K562 (cell line): Measurements from ENCODE around the gene MRPS5. TPM values are rescaled to one million over a fixed set of nuclear protein-coding genes. Genes with fewer than 3 reads are reported as not detected.

Experiments
- ATAC-seq: fragments of 200-7000 bp; cut with Tn5 transposase; 3 replicates; pipeline ENCODE4 v1.9.1; 2020; ENCODE audit warnings: moderate library complexity
- BruUV-seq: library from RNA; stranded (reverse); fragments of 400-500 nt; replicated peaks from 2 replicates; lab custom pipeline; 2021; lab: Mats Ljungman, UMichigan
- CTCF ChIA-PET: fragments of 300-600 bp; formaldehyde crosslinking; extraction: SDS; loops from one replicate; lab custom pipeline; 2021; ENCODE audit warnings: low intra/inter-chr PET ratio; lab: Yijun Ruan, JAX
- POLR2A ChIA-PET: fragments of 300-600, 350-650 bp; sonication (Branson Sonifier 250); formaldehyde crosslinking; extraction: SDS; loops from one replicate; lab custom pipeline; 2021; ENCODE audit warnings: antibody characterized with exemption, inconsistent platforms; lab: Yijun Ruan, JAX
- DNase-seq, 4 experiments: peaks; one replicate each; pipeline versions ENCODE4 v3.0.0 to v3.0.0-alpha.2; 2011 to 2018; ENCODE audit warnings: low spot score in 3 of 4, mixed read lengths in 3 of 4; ENCODE audit errors: extremely low read depth in 1 of 4
- FAIRE-seq: peaks from 2 replicates; lab custom pipeline; 2011; peaks lifted over from hg19 to GRCh38; lab: Jason Lieb, UNC
- H2AFZ ChIP-seq: 2 replicates; pipeline ENCODE4 v1.6.0; 2011; ENCODE audit warnings: low read depth, low read length, control low read depth, inconsistent platforms
- H3K27ac ChIP-seq: fragments of 200-600 bp; 3 replicates; pipeline ENCODE4 v1.8.0; 2011; ENCODE audit warnings: low read depth, mild to moderate bottlenecking, control low read depth, inconsistent platforms, low read length, moderate library complexity, mixed read lengths; ENCODE audit errors: extremely low read depth
- H3K27me3 ChIP-seq, 2 experiments: fragments of 300-600 bp in 1 of 2; 2 replicates in 1 of 2; 3 replicates in 1 of 2; pipeline versions ENCODE4 v1.6.0 to v1.8.0; 2011; ENCODE audit warnings: inconsistent platforms in 2 of 2, low read length in 2 of 2, mild to moderate bottlenecking in 1 of 2, mixed read lengths in 1 of 2, moderate library complexity in 1 of 2; ENCODE audit not compliant: control insufficient read depth in 2 of 2, insufficient read depth in 2 of 2
- H3K36me3 ChIP-seq: fragments of 300-600 bp; 3 replicates; pipeline ENCODE4 v1.8.0; 2011; ENCODE audit warnings: mild to moderate bottlenecking, low read length, inconsistent platforms; ENCODE audit not compliant: control insufficient read depth, insufficient read depth
- H3K4me1 ChIP-seq, 2 experiments: fragments of 200-600 bp in 1 of 2; replicated peaks in 1 of 2; 2 replicates in 1 of 2; 3 replicates in 1 of 2; pipeline versions ENCODE4 v1.5.1 to v1.8.0; 2011; ENCODE audit warnings: inconsistent platforms in 2 of 2, low read length in 2 of 2, mild to moderate bottlenecking in 1 of 2, mixed read lengths in 1 of 2, moderate library complexity in 1 of 2; ENCODE audit not compliant: control insufficient read depth in 2 of 2, insufficient read depth in 2 of 2
- H3K4me2 ChIP-seq: 2 replicates; pipeline ENCODE4 v1.6.1; 2011; ENCODE audit warnings: low read length, control low read depth, inconsistent platforms, mixed read lengths; ENCODE audit not compliant: insufficient read depth
- H3K4me3 ChIP-seq: fragments of 200-600 bp; sonication (generic), shearing (Covaris generic); 2 replicates; pipeline ENCODE4 v1.5.1; 2016; ENCODE audit warnings: control low read depth, inconsistent platforms
- H3K79me2 ChIP-seq: fragments of 200-600 bp; 3 replicates; pipeline ENCODE4 v1.8.0; 2011; ENCODE audit warnings: low read length, inconsistent platforms; ENCODE audit not compliant: control insufficient read depth, insufficient read depth
- H3K9ac ChIP-seq, 2 experiments: 2 replicates each; pipeline versions ENCODE4 v1.6.0 to v1.6.1; 2011; ENCODE audit warnings: low read depth in 2 of 2, low read length in 2 of 2, control low read depth in 1 of 2, inconsistent platforms in 1 of 2, mild to moderate bottlenecking in 1 of 2, mixed read lengths in 1 of 2; ENCODE audit not compliant: insufficient read depth in 1 of 2
- H3K9me1 ChIP-seq: one replicate; pipeline ENCODE4 v1.6.0; 2011; ENCODE audit warnings: inconsistent platforms, mild to moderate bottlenecking, low read length, moderate library complexity; ENCODE audit not compliant: control insufficient read depth, insufficient read depth
- H3K9me3 ChIP-seq: replicated peaks from 2 replicates; pipeline ENCODE4 v1.5.1; 2011; ENCODE audit warnings: low read depth, low read length, inconsistent platforms; ENCODE audit not compliant: control insufficient read depth, insufficient read depth
- H4K20me1 ChIP-seq: replicated peaks from 2 replicates; pipeline ENCODE4 v1.6.1; 2011; ENCODE audit warnings: low read length, inconsistent platforms, mixed read lengths; ENCODE audit not compliant: control insufficient read depth, insufficient read depth
- E2F8 ChIP-seq: fragments of 450-650 bp; IDR thresholded peaks from 2 replicates; pipeline ENCODE4 v1.7.1; 2018; ENCODE audit warnings: mild to moderate bottlenecking, low read depth; ENCODE audit not compliant: partially characterized antibody
- FOSL1 ChIP-seq: fragments of 200-800 bp; sonication (Bioruptor generic); conservative IDR thresholded peaks from 2 replicates; pipeline ENCODE4 v1.6.1; 2016; ENCODE audit warnings: missing genetic modification characterization, missing compliant biosample characterization
- GMEB1 ChIP-seq: fragments of 250-450 bp; sonication (Bioruptor Pico); IDR thresholded peaks from 2 replicates; pipeline ENCODE4 v1.4.0; 2020; ENCODE audit warnings: mild to moderate bottlenecking
- HMGN3 ChIP-seq: IDR thresholded peaks from 2 replicates; pipeline ENCODE4 v1.6.1; 2011; ENCODE audit warnings: borderline replicate concordance, low read depth, mild to moderate bottlenecking, mixed read lengths, low read length; ENCODE audit not compliant: insufficient read length; ENCODE audit errors: extremely low read depth
- MYBL2 ChIP-seq, 2 experiments: fragments of 450-650 bp in 1 of 2; sonication (generic) in 1 of 2; formaldehyde crosslinking in 1 of 2; IDR thresholded peaks; 2 replicates each; pipeline versions ENCODE4 v1.6.1 to v1.8.1; 2017 to 2022; ENCODE audit warnings: borderline replicate concordance in 1 of 2, inconsistent platforms in 1 of 2, low read depth in 1 of 2, mild to moderate bottlenecking in 1 of 2, missing genetic modification reagents in 1 of 2, moderate library complexity in 1 of 2
- RAD51 ChIP-seq: fragments of 450-650 bp; IDR thresholded peaks from 2 replicates; pipeline ENCODE4 v1.7.1; 2016; ENCODE audit warnings: low read depth, mild to moderate bottlenecking, borderline replicate concordance
- ZNF212 ChIP-seq: fragments of 450-650 bp; formaldehyde crosslinking; IDR thresholded peaks from 2 replicates; pipeline ENCODE4 v1.4.0; 2020; ENCODE audit warnings: mild to moderate bottlenecking
- ZNF764 ChIP-seq: fragments of 250-450 bp; sonication (Bioruptor Pico); IDR thresholded peaks from 2 replicates; pipeline ENCODE4 v1.4.0; 2020; ENCODE audit warnings: low read depth, mild to moderate bottlenecking, moderate library complexity
- WGBS: fragments of 100-300 bp; shearing (Covaris generic); methylation state at CpG from one replicate; pipeline ENCODE4 v1.1.6; 2016; ENCODE audit warnings: low coverage, mixed read lengths; ENCODE audit not compliant: insufficient coverage; ENCODE audit errors: missing lambda C conversion rate; 5-methylcytosine and 5-hydroxymethylcytosine counted together
- in situ Hi-C: fragments of 300-500 bp; cut with MboI; formaldehyde crosslinking; loops from 4 replicates; pipeline ENCODE4 v1.15.0; 2018; ENCODE audit warnings: inconsistent platforms, mixed read lengths
- intact Hi-C: fragments of 100-400 bp; cut with micrococcal nuclease; formaldehyde crosslinking; loops from 2 replicates; pipeline ENCODE4 v1.14.2; 2022
- polyA plus RNA-seq, 8 experiments: library from polyadenylated mRNA; depleted of rRNA in 4 of 8; stranded (reverse) in 5 of 8; unstranded in 3 of 8; fragments of >200 nt; fragmentation: Nextera tagmentation in 2 of 8; fragmentation: Illumina TruSeq in 1 of 8; extraction: Ambion mirVana in 2 of 8; extraction: Trizol in 1 of 8; gene quantifications; 2 replicates each; pipeline versions ENCODE4 v1.2.1 to v1.2.3, GENCODE V29; 2011 to 2014; ENCODE audit warnings: inconsistent platforms in 1 of 8, missing spikeins in 1 of 8
- total RNA-seq, 7 experiments: library from RNA; depleted of rRNA in 6 of 7; stranded (reverse); fragments of >200 nt in 6 of 7; fragmentation: Illumina TruSeq in 2 of 7; extraction: Trizol in 2 of 7; gene quantifications; 2 replicates each; pipeline versions ENCODE4 v1.2.1 to v1.2.3, GENCODE V29; 2011 to 2021; ENCODE audit warnings: low replicate concordance in 1 of 7
- TF ChIP-seq, protein P1 (sequence below): sonication (generic); formaldehyde crosslinking; IDR thresholded peaks from 2 replicates; pipeline ENCODE4 v1.8.0; 2022; ENCODE audit warnings: mild to moderate bottlenecking, missing genetic modification reagents

The MRPS5 gene
- total and polyA plus RNA-seq, 9 of the 15 experiments (the other 6 are each of a cell fraction or from before 2014, with no cell fraction given): 85.0 to 162 (median 118) TPM

GRCh38 chr2:95049961-95050360 lies 71.6 kb downstream of the MRPS5 start:
- no TSS peak for BruUV-seq
- no peak overlapping the region for H3K27ac ChIP-seq
- WGBS: 0% methylated on average over 3 of the region's 6 CpGs
- intact Hi-C loops: no loop called here
- no peak for ATAC-seq
- H3K9me3 ChIP-seq: no peaks in the 10 kb centered on the region
- DNase-seq: no peak
- peaks cover 0 to 62% of the 10 kb centered on the region in 2 experiments; a peak in 3 of 5 replicates for H3K27me3 ChIP-seq
- no peaks in the 10 kb centered on the region; the same call in 1 of the 2 replicates for H4K20me1 ChIP-seq
- in situ Hi-C loops: no loop called here
- ChIA-PET CTCF (no interaction called here), POLR2A (no interaction called here)
- no peaks in the 10 kb centered on the region for H3K79me2 ChIP-seq
- H3K4me3 ChIP-seq: no peak overlapping the region
- no peak for FAIRE-seq
- no peaks in the 10 kb centered on the region for H3K4me1 ChIP-seq
- H3K9ac ChIP-seq: no peak overlapping the region; a peak in 1 of 4 replicates
- no peaks in the 10 kb centered on the region for H3K9me1 ChIP-seq
- H3K36me3 ChIP-seq: no peaks in the 10 kb centered on the region
- H2AFZ ChIP-seq: no peak overlapping the region
- TF ChIP-seq GMEB1 (CRISPR knock-in tag) (no peak), RAD51 (no peak)
- H3K4me2 ChIP-seq: no peak overlapping the region

GRCh38 chr2:95049683-95049955 lies 72.0 kb downstream of the MRPS5 start:
- FAIRE-seq: no peak
- Histone ChIP-seq H3K9me3 (no peaks in the 10 kb centered on the region), H3K9ac (no peak overlapping the region; a peak in 1 of 4 replicates), H3K9me1 (no peaks in the 10 kb centered on the region), H3K4me2 (no peak overlapping the region), H3K79me2 (no peaks in the 10 kb centered on the region), H3K27me3 (peaks cover 0 to 64% of the 10 kb centered on the region in 2 experiments; a peak in 3 of 5 replicates), H3K4me3 (no peak overlapping the region), H3K27ac (no peak overlapping the region), H4K20me1 (no peaks in the 10 kb centered on the region; the same call in 1 of the 2 replicates), H3K36me3 (no peaks in the 10 kb centered on the region), H3K4me1 (no peaks in the 10 kb centered on the region), H2AFZ (no peak overlapping the region)
- no TSS peak for BruUV-seq
- in situ Hi-C loops (no loop called here), intact Hi-C loops (no loop called here)
- ATAC-seq: no peak
- WGBS: 1% methylated on average over 10 of the region's 10 CpGs
- POLR2A ChIA-PET: no interaction called here
- no peak for DNase-seq
- CTCF ChIA-PET: no interaction called here
- no peak for TF ChIP-seq E2F8
- no peak for TF ChIP-seq FOSL1 (tag)
- TF ChIP-seq HMGN3: no peak
- no peak for TF ChIP-seq MYBL2 (IDR thresholded peaks at IDR 0.05; ENCODE audit: low read depth)
- TF ChIP-seq MYBL2 (CRISPR knock-in tag; IDR thresholded peaks at IDR 0.05; ENCODE audit: borderline replicate concordance): no peak
- no peak for TF ChIP-seq ZNF212 (CRISPR knock-in tag)
- TF ChIP-seq ZNF764 (CRISPR knock-in tag): no peak
- TF ChIP-seq, protein P1, sequence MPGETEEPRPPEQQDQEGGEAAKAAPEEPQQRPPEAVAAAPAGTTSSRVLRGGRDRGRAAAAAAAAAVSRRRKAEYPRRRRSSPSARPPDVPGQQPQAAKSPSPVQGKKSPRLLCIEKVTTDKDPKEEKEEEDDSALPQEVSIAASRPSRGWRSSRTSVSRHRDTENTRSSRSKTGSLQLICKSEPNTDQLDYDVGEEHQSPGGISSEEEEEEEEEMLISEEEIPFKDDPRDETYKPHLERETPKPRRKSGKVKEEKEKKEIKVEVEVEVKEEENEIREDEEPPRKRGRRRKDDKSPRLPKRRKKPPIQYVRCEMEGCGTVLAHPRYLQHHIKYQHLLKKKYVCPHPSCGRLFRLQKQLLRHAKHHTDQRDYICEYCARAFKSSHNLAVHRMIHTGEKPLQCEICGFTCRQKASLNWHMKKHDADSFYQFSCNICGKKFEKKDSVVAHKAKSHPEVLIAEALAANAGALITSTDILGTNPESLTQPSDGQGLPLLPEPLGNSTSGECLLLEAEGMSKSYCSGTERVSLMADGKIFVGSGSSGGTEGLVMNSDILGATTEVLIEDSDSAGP (CRISPR knock-in tag): no peak
